DND-41 (cell line): ENCODE data around the gene BACH2.
"Not testable (repeated sequence)": the region's sequence is repeated elsewhere in the genome, so short reads cannot be mapped to it uniquely, and the experiment has no call there.

ENCODE experiments used
- ATAC-seq: fragments of 200-7000 bp; cut with Tn5 transposase; 3 replicates; pipeline ENCODE4 v1.9.1; 2021; ENCODE audit warnings: low read depth; ENCODE audit not compliant: insufficient read depth
- DNase-seq: peaks from one replicate; pipeline ENCODE4 v3.0.0-alpha.2; 2020
- H2AFZ ChIP-seq: 2 replicates; pipeline ENCODE4 v1.6.0; 2012; ENCODE audit warnings: low read depth, low read length
- H3K27ac ChIP-seq: 2 replicates; pipeline ENCODE4 v1.5.1; 2012; ENCODE audit warnings: low read length, inconsistent platforms
- H3K27me3 ChIP-seq: fragments of 200-600 bp; sonication (generic); 2 replicates; pipeline ENCODE4 v1.6.0; 2012; ENCODE audit warnings: low read length, mild to moderate bottlenecking, inconsistent platforms; ENCODE audit not compliant: insufficient read depth, poor library complexity
- H3K36me3 ChIP-seq: 2 replicates; pipeline ENCODE4 v1.5.1; 2012; ENCODE audit warnings: low read length, inconsistent platforms; ENCODE audit not compliant: insufficient read depth
- H3K4me1 ChIP-seq: 2 replicates; pipeline ENCODE4 v1.5.1; 2012; ENCODE audit warnings: mild to moderate bottlenecking, low read length; ENCODE audit not compliant: insufficient read depth
- H3K4me2 ChIP-seq: 2 replicates; pipeline ENCODE4 v1.6.0; 2012; ENCODE audit warnings: mild to moderate bottlenecking, moderate library complexity, low read length, inconsistent platforms; ENCODE audit not compliant: insufficient read depth
- H3K4me3 ChIP-seq, 2 experiments: fragments of 200-600 bp in 1 of 2; shearing (Covaris generic) in 1 of 2; 2 replicates each; pipeline ENCODE4 v1.5.1; 2012 to 2016; ENCODE audit warnings: inconsistent platforms in 2 of 2, low read length in 2 of 2, mild to moderate bottlenecking in 2 of 2, low read depth in 1 of 2, moderate library complexity in 1 of 2
- H3K79me2 ChIP-seq: 2 replicates; pipeline ENCODE4 v1.6.0; 2012; ENCODE audit warnings: low read length, inconsistent platforms; ENCODE audit not compliant: insufficient read depth
- H3K9ac ChIP-seq: 2 replicates; pipeline ENCODE4 v1.6.0; 2012; ENCODE audit warnings: low read depth, mild to moderate bottlenecking, inconsistent platforms, low read length, moderate library complexity
- H3K9me3 ChIP-seq: 2 replicates; pipeline ENCODE4 v1.5.1; 2012; ENCODE audit warnings: low read length, moderate library complexity, mild to moderate bottlenecking, inconsistent platforms; ENCODE audit not compliant: insufficient read depth, severe bottlenecking
- H4K20me1 ChIP-seq: 2 replicates; pipeline ENCODE4 v1.6.0; 2012; ENCODE audit warnings: low read length; ENCODE audit not compliant: insufficient read depth
- EZH2 ChIP-seq: IDR thresholded peaks from 3 replicates; pipeline ENCODE4 v1.6.1; 2012; ENCODE audit warnings: borderline replicate concordance, low read depth, mild to moderate bottlenecking, moderate library complexity, low read length, inconsistent platforms; ENCODE audit not compliant: severe bottlenecking
- TF ChIP-seq, protein P1 (sequence below): IDR thresholded peaks from 2 replicates; pipeline ENCODE4 v1.5.1; 2012; ENCODE audit warnings: borderline replicate concordance, low read length, moderate library complexity, mild to moderate bottlenecking; ENCODE audit not compliant: poor library complexity, severe bottlenecking; ENCODE audit errors: extremely low read depth

BACH2 gene

DNA sequence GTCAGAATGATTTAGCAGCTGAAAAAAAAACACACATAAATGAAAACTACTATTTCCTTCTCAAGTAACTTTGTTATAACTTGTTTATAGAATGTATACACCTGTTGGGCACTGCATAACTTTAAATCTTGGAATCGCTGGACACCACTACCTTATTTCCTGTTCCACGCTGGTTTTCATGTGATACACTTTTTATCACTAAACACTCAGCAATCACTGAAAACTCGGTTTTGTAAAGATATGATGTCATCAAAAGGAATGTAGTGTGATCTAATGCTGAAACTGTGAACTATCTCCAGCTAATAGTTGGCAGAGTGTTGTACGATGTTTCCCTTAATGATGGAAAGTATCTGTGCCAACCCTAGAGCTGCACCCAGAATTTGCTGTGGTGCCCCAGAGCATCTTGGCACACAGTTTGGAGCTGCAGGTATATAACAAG, 127.9 kb downstream of the BACH2 start:
- Histone ChIP-seq H2AFZ (no peak overlapping the region), H4K20me1 (no peaks in the 10 kb centered on the region), H3K4me3 (no peak overlapping the region), H3K9me3 (no peaks in the 10 kb centered on the region), H3K79me2 (no peaks in the 10 kb centered on the region), H3K27me3 (no peaks in the 10 kb centered on the region), H3K27ac (no peak overlapping the region), H3K36me3 (no peaks in the 10 kb centered on the region), H3K4me1 (0 out of 2 replicates have a peak, but pooled peaks cover 4% of the 10 kb centered on the region), H3K9ac (no peak overlapping the region), H3K4me2 (no peak overlapping the region)
- no peak for DNase-seq
- TF ChIP-seq, protein P1, sequence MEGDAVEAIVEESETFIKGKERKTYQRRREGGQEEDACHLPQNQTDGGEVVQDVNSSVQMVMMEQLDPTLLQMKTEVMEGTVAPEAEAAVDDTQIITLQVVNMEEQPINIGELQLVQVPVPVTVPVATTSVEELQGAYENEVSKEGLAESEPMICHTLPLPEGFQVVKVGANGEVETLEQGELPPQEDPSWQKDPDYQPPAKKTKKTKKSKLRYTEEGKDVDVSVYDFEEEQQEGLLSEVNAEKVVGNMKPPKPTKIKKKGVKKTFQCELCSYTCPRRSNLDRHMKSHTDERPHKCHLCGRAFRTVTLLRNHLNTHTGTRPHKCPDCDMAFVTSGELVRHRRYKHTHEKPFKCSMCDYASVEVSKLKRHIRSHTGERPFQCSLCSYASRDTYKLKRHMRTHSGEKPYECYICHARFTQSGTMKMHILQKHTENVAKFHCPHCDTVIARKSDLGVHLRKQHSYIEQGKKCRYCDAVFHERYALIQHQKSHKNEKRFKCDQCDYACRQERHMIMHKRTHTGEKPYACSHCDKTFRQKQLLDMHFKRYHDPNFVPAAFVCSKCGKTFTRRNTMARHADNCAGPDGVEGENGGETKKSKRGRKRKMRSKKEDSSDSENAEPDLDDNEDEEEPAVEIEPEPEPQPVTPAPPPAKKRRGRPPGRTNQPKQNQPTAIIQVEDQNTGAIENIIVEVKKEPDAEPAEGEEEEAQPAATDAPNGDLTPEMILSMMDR: no peak
- TF ChIP-seq EZH2: no peak
- no peak for ATAC-seq

DNA sequence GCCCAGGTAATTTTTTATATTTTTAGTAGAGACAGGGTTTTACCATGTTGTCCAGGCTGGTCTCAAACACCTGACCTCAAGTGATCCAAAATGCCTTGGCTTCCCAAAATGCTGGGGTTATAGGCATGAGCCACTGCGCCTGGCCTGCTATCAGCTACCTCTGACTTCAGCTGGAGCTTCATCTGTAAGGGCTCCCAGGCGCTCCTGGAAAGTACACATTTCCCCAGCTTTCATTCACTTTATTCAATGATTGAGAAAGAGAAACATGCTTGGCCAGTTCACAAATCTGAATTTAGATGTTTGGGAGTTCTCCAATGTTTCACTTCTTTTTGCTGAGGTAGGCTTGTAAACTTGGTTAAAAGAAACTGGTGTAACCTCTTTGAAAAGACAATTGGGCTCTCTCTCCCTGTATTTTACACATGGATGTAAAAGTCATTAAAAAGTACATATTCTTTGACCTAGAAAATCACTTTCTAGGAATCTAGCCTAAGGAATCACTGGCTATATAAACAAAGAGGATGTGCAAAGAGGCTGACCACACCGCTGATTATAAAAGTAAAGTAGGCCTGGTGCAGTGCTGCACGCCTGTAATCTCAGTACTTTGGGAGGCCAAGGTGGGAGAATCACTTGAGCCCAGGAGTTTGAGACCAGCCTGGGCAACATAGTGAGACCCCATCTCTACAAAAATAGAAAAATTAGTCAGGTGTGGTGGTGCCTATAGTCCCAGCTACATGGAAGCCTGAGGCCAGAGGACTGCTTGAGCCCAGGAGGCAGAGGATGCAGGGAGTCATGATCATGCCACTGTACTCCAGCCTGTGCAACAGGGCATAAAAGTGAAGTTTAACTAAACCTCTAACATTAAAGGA, 128.9 kb downstream of the BACH2 start:
- Histone ChIP-seq H3K4me3 (no peak overlapping the region), H3K36me3 (no peaks in the 10 kb centered on the region), H2AFZ (no peak overlapping the region), H3K79me2 (no peaks in the 10 kb centered on the region), H3K4me2 (no peak overlapping the region), H3K27me3 (no peaks in the 10 kb centered on the region), H3K4me1 (0 out of 2 replicates have a peak, but pooled peaks cover 4% of the 10 kb centered on the region), H3K27ac (no peak overlapping the region), H3K9me3 (no peaks in the 10 kb centered on the region), H3K9ac (no peak overlapping the region), H4K20me1 (no peaks in the 10 kb centered on the region)
- TF ChIP-seq EZH2: no peak
- TF ChIP-seq, protein P1: no peak
- ATAC-seq (no peak), DNase-seq (no peak)

DNA sequence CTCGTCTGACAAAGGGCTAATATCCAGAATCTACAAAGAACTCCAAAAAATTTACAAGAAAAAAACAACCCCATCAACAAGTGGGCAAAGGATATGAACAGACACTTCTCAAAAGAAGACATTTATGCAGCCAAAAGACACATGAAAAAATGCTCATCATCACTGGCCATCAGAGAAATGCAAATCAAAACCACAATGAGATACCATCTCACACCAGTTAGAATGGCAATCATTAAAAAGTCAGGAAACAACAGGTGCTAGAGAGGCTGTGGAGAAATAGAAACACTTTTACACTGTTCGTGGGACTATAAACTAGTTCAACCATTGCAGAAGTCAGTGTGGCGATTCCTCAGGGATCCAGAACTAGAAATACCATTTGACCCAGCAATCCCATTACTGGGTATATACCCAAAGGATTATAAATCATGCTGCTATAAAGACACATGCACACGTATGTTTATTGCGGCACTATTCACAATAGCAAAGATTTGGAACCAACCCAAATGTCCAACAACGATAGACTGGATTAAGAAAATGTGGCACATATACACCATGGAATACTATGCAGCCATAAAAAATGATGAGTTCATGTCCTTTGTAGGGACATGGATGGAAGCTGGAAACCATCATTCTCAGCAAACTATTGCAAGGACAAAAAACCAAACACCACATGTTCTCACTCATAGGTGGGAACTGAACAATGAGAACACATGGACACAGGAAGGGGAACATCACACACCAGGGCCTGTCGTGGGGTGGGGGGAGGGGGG, 130.3 kb downstream of the BACH2 start:
- H3K4me2 ChIP-seq, H3K9me3 ChIP-seq, H3K4me1 ChIP-seq, H3K9ac ChIP-seq, ATAC-seq, H3K36me3 ChIP-seq, H3K79me2 ChIP-seq, H4K20me1 ChIP-seq, DNase-seq, H3K27ac ChIP-seq, H3K27me3 ChIP-seq, H2AFZ ChIP-seq, H3K4me3 ChIP-seq: not testable (repeated sequence)
